ENCODE data around the gene POLDIP2. TPM values are rescaled to one million over a fixed set of nuclear protein-coding genes. Genes with fewer than 3 reads are reported as not detected.
A peak's percentile ranks its signal among the peaks of the same experiment; 100 is the strongest.

The POLDIP2 gene
- total RNA-seq, 1 donor from 2014 or later, result 78.2 TPM

DNA sequence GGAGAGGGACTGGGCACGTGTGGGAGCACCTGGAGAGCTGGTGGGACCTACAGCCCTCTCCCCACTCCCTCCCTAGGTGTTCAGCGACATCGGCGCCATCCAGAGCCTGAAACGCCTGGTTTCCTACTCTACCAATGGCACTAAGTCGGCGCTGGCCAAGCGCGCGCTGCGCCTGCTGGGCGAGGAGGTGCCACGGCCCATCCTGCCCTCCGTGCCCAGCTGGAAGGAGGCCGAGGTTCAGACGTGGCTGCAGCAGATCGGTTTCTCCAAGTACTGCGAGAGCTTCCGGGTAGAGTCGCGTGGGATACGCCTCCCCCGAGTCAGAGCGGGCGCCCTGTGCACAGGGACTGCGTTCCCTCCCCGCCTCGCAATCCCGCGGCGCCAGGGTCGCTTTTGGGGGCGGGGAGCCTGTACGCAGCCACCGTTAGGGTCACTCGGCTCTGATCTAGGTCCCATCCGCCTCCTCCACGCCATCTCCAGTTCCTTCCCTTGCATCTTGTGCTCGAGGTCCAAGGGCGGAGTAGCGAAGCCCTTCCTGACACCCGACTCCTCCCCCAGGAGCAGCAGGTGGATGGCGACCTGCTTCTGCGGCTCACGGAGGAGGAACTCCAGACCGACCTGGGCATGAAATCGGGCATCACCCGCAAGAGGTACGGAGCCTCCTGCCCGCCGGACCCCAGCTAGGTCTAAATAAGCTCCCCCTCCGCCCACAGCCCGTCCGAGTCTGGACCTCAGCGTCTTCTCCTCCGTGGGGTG lies 27.1 kb upstream of the POLDIP2 start:
- H3K9me3 Mint-ChIP-seq, result no peaks in the 10 kb centered on the region
- H3K36me3 Mint-ChIP-seq (ENCODE audit: low read depth), result peaks cover 21% of the 10 kb centered on the region
- peaks cover 35% of the 10 kb centered on the region for H3K27me3 Mint-ChIP-seq (ENCODE audit: low read depth)
- H3K27ac Mint-ChIP-seq (ENCODE audit: unreplicated experiment), result no peak overlapping the region
- H3K4me1 Mint-ChIP-seq, result peaks cover 13% of the 10 kb centered on the region
- no peak overlapping the region for H3K4me3 Mint-ChIP-seq
- no peak for DNase-seq (ENCODE audit: low read depth, low spot score)
- TF ChIP-seq, protein P1, sequence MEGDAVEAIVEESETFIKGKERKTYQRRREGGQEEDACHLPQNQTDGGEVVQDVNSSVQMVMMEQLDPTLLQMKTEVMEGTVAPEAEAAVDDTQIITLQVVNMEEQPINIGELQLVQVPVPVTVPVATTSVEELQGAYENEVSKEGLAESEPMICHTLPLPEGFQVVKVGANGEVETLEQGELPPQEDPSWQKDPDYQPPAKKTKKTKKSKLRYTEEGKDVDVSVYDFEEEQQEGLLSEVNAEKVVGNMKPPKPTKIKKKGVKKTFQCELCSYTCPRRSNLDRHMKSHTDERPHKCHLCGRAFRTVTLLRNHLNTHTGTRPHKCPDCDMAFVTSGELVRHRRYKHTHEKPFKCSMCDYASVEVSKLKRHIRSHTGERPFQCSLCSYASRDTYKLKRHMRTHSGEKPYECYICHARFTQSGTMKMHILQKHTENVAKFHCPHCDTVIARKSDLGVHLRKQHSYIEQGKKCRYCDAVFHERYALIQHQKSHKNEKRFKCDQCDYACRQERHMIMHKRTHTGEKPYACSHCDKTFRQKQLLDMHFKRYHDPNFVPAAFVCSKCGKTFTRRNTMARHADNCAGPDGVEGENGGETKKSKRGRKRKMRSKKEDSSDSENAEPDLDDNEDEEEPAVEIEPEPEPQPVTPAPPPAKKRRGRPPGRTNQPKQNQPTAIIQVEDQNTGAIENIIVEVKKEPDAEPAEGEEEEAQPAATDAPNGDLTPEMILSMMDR (conservative IDR thresholded peaks at IDR 0.05), result no peak

GRCh38 chr17:28381141-28381825 lies 24.0 kb upstream of the POLDIP2 start:
- Mint-ChIP-seq H3K4me3 (no peak overlapping the region), H3K9me3 (no peaks in the 10 kb centered on the region), H3K4me1 (peaks cover 13% of the 10 kb centered on the region), H3K36me3 (ENCODE audit: low read depth) (peaks cover 17% of the 10 kb centered on the region), H3K27ac (ENCODE audit: unreplicated experiment) (no peak overlapping the region), H3K27me3 (ENCODE audit: low read depth) (peaks cover 35% of the 10 kb centered on the region)
- peak; percentile 38 for DNase-seq (ENCODE audit: low read depth, low spot score)
- TF ChIP-seq, protein P1 (conservative IDR thresholded peaks at IDR 0.05), result peak; percentile 54

GRCh38 chr17:28379814-28380801 lies 22.8 kb upstream of the POLDIP2 start:
- H3K4me3 Mint-ChIP-seq, result no peak overlapping the region
- H3K27me3 Mint-ChIP-seq (ENCODE audit: low read depth), result peaks cover 35% of the 10 kb centered on the region
- peaks cover 17% of the 10 kb centered on the region for H3K36me3 Mint-ChIP-seq (ENCODE audit: low read depth)
- DNase-seq (ENCODE audit: low read depth, low spot score), result no peak
- TF ChIP-seq, protein P1 (conservative IDR thresholded peaks at IDR 0.05), result no peak
- no peak overlapping the region for H3K27ac Mint-ChIP-seq (ENCODE audit: unreplicated experiment)
- H3K4me1 Mint-ChIP-seq, result peaks cover 13% of the 10 kb centered on the region
- H3K9me3 Mint-ChIP-seq, result no peaks in the 10 kb centered on the region

DNA sequence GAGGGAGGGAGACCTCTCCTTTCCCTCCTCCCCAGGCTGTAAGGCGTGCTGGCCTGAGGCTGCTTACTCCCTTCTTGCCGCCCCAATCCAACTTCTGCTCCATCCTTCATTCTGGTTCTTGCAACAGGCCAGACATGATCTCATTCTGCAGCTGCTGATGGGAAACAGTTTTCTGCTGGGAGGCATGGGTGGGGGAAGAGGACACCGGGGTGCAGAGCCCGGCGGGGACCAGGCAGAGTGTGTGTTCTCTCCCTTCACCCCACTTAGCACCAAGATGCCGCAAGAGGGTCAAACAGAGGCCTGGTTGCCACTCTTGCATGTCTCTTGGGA lies 15.6 kb upstream of the POLDIP2 start:
- peaks cover 2% of the 10 kb centered on the region for H3K36me3 Mint-ChIP-seq (ENCODE audit: low read depth)
- peaks cover 2% of the 10 kb centered on the region for H3K27me3 Mint-ChIP-seq (ENCODE audit: low read depth)
- H3K9me3 Mint-ChIP-seq, result no peaks in the 10 kb centered on the region
- TF ChIP-seq, protein P1 (conservative IDR thresholded peaks at IDR 0.05), result no peak
- peak overlapping the region; percentile 89 for H3K4me3 Mint-ChIP-seq
- peaks cover 35% of the 10 kb centered on the region for H3K4me1 Mint-ChIP-seq
- DNase-seq (ENCODE audit: low read depth, low spot score), result no peak
- no peak overlapping the region for H3K27ac Mint-ChIP-seq (ENCODE audit: unreplicated experiment)

- Mint-ChIP-seq H3K9me3 (no peaks in the 10 kb centered on the region), H3K4me3 (peak overlapping the region; percentile 89), H3K4me1 (peaks cover 35% of the 10 kb centered on the region), H3K27ac (ENCODE audit: unreplicated experiment) (no peak overlapping the region), H3K27me3 (ENCODE audit: low read depth) (peaks cover 2% of the 10 kb centered on the region), H3K36me3 (ENCODE audit: low read depth) (peaks cover 2% of the 10 kb centered on the region)
- DNase-seq (ENCODE audit: low read depth, low spot score), result peak; percentile 23
- TF ChIP-seq, protein P1 (conservative IDR thresholded peaks at IDR 0.05), result no peak
Measured at GRCh38 chr17:28372203-28372944, 15.0 kb upstream of the POLDIP2 start.
